Measurements from ENCODE around the gene RRAD. TPM values are rescaled to one million over a fixed set of nuclear protein-coding genes. Genes with fewer than 3 reads are reported as not detected.

RRAD gene
- total and polyA plus RNA-seq, 2 of the 4 experiments (the other 2 are of a cell fraction): 1.3 to 2.1 TPM

GRCh38 chr16:66904428-66904845 is 20.9 kb downstream of the RRAD start:
- no TSS peak for BruUV-seq (replicated peaks)

More at GRCh38 chr16:66904428-66904845, 20.9 kb downstream of the RRAD start:
- H2BK15ac ChIP-seq (ENCODE audit: low read depth, low read length): peak overlapping the region; percentile 43; the same call in 2 of the 3 replicates
- H3K4me2 ChIP-seq (ENCODE audit: low read depth, low read length): peak overlapping the region; percentile 23
- peak overlapping the region; percentile 38 for H2AK9ac ChIP-seq (replicated peaks; ENCODE audit: low read depth, low read length, poor library complexity)
- peak overlapping the region; percentile 61 for H2BK5ac ChIP-seq (ENCODE audit: low read depth, low read length, poor library complexity, severe bottlenecking)
- in situ Hi-C loops (cut with MboI; ENCODE audit: low sequenced_read_pairs) (no loop called here), intact Hi-C loops (cut with micrococcal nuclease) (no loop called here), dilution Hi-C loops (cut with HindIII; ENCODE audit: low sequenced_read_pairs, unreplicated experiment) (no loop called here)
- H3K23ac ChIP-seq (ENCODE audit: low read depth, low read length): peak overlapping the region; percentile 98
- H4K5ac ChIP-seq (ENCODE audit: low read depth, low read length): peak overlapping the region; percentile 65
- H3K18ac ChIP-seq (ENCODE audit: low read depth, low read length): peak overlapping the region; percentile 85
- H2AFZ ChIP-seq (replicated peaks; ENCODE audit: low read length, poor library complexity): peak overlapping the region; percentile 69
- peaks cover 44% of the 10 kb centered on the region for H3K9me1 ChIP-seq (ENCODE audit: insufficient read depth, low read length)
- peak overlapping the region; percentile 89 for H4K91ac ChIP-seq (ENCODE audit: insufficient read depth, low read depth, low read length)
- H4K20me1 ChIP-seq (ENCODE audit: insufficient read depth, low read length): no peaks in the 10 kb centered on the region
- peak overlapping the region; percentile 96 for H3K4ac ChIP-seq (ENCODE audit: low read depth, low read length)
- peak overlapping the region; percentile 87 for H3K14ac ChIP-seq (replicated peaks; ENCODE audit: low read depth, low read length)
- H3K9me3 ChIP-seq (ENCODE audit: control insufficient read depth, insufficient read depth, low read length): no peaks in the 10 kb centered on the region
- H3K27me3 ChIP-seq (ENCODE audit: control insufficient read depth, insufficient read depth, low read length): no peaks in the 10 kb centered on the region
- peak overlapping the region; percentile 88 for H2AK5ac ChIP-seq (ENCODE audit: low read depth, low read length)
- POLR2A ChIA-PET (ENCODE audit: unreplicated experiment): interaction anchor here (0.5 kb wide), 1 partner anchor 15 kb away, joined by 4 read pairs; no protein-coding TSS in a partner anchor
- H3K4me1 ChIP-seq (ENCODE audit: control insufficient read depth, insufficient read depth, low read length): peaks cover 40% of the 10 kb centered on the region
- H3K9ac ChIP-seq (ENCODE audit: low read depth, low read length): 0 out of 2 replicates have a peak overlapping the region, but pooled peaks have one; percentile 9
- H2BK120ac ChIP-seq (ENCODE audit: low read depth, low read length): peak overlapping the region; percentile 98
- no peak overlapping the region for H3K4me3 ChIP-seq (ENCODE audit: insufficient read depth, low read depth, low read length)
- peak overlapping the region; percentile 61; the same call in 1 of the 2 replicates for H3K27ac ChIP-seq (ENCODE audit: insufficient read depth, low read length)
- H3K36me3 ChIP-seq (ENCODE audit: control insufficient read depth, insufficient read depth, low read length): no peaks in the 10 kb centered on the region
- peaks cover 0 to 10% of the 10 kb centered on the region in 2 experiments; a peak in 2 of 4 replicates for H3K79me1 ChIP-seq (ENCODE audit: low read depth in 1 of 2, low read length in 2 of 2)
- peak overlapping the region; percentile 52 to 97; a peak in 3 of 4 replicates for H4K8ac ChIP-seq (ENCODE audit: low read depth in 2 of 2, low read length in 2 of 2)
- ATAC-seq (ENCODE audit: low read depth) (no peak), DNase-seq (no peak)
- peak overlapping the region; percentile 95 for H2BK20ac ChIP-seq (ENCODE audit: low read depth, low read length)
- TF ChIP-seq FOS (IDR thresholded peaks at IDR 0.05; ENCODE audit: low read depth, low read length) (0 out of 2 replicates have a peak, but pooled peaks have one; percentile 25), MXI1 (IDR thresholded peaks at IDR 0.05; ENCODE audit: borderline replicate concordance, low read depth, low read length) (no peak)
- WGBS, 2 experiments (ENCODE audit: extremely low coverage in 2 of 2, insufficient read length in 1 of 2): no CpG with 5 or more reads among the region's 13 CpGs
- CTCF ChIA-PET: interaction anchor here (1.0 to 1.1 kb wide), 2 partner anchors 24 to 251 kb away, joined by 3 read pairs; no protein-coding TSS in a partner anchor
- no peak overlapping the region for H3K56ac ChIP-seq (ENCODE audit: extremely low read depth, insufficient read depth, low read length)

All from IMR-90 (cell line).